Measurements from ENCODE around the gene PHOX2B. TPM values are rescaled to one million over a fixed set of nuclear protein-coding genes. Genes with fewer than 3 reads are reported as not detected.

The PHOX2B gene
- not detected for total RNA-seq

GRCh38 chr4:41748571-41749475 is at the start of gene PHOX2B:
PHOX2B (minus strand) TSS chr4:41748725; CDS start chr4:41748610, 115 bp downstream.
- Mint-ChIP-seq H3K4me3 (no peak within 1 kb of the TSS), H3K9me3 (peaks cover 4% of the 10 kb centered on the region), H3K4me1 (no peaks in the 10 kb centered on the region), H3K36me3 (ENCODE audit: low read depth) (peaks cover 5% of the 10 kb centered on the region), H3K27me3 (peaks cover 72% of the 10 kb centered on the region), H3K27ac (no peak within 1 kb of the TSS)
- ATAC-seq (replicated peaks): no peak

GRCh38 chr4:41797260-41797659 is 48.7 kb upstream of the PHOX2B start:
- Mint-ChIP-seq H3K36me3 (ENCODE audit: low read depth) (no peaks in the 10 kb centered on the region), H3K9me3 (peaks cover 4% of the 10 kb centered on the region), H3K4me3 (no peak overlapping the region), H3K27me3 (peaks cover 22% of the 10 kb centered on the region), H3K27ac (no peak overlapping the region), H3K4me1 (no peaks in the 10 kb centered on the region)
- no peak for ATAC-seq (replicated peaks)

- no peak overlapping the region for H3K27ac Mint-ChIP-seq
- peaks cover 2% of the 10 kb centered on the region for H3K4me1 Mint-ChIP-seq
- no peak for ATAC-seq (replicated peaks)
- no peaks in the 10 kb centered on the region for H3K36me3 Mint-ChIP-seq (ENCODE audit: low read depth)
- H3K4me3 Mint-ChIP-seq: no peak overlapping the region
- peaks cover 23% of the 10 kb centered on the region for H3K27me3 Mint-ChIP-seq
- no peaks in the 10 kb centered on the region for H3K9me3 Mint-ChIP-seq
Measured at GRCh38 chr4:41796545-41797210, 48.2 kb upstream of the PHOX2B start.

- no peak overlapping the region for H3K4me3 Mint-ChIP-seq
- no peak for ATAC-seq (replicated peaks)
- no peaks in the 10 kb centered on the region for H3K36me3 Mint-ChIP-seq (ENCODE audit: low read depth)
- H3K4me1 Mint-ChIP-seq: peaks cover 4% of the 10 kb centered on the region
- H3K27me3 Mint-ChIP-seq: peaks cover 28% of the 10 kb centered on the region
- H3K27ac Mint-ChIP-seq: no peak overlapping the region
- H3K9me3 Mint-ChIP-seq: no peaks in the 10 kb centered on the region
Measured at GRCh38 chr4:41795796-41796385, 47.4 kb upstream of the PHOX2B start.

GRCh38 chr4:41792166-41792565 is 43.6 kb upstream of the PHOX2B start:
- Mint-ChIP-seq H3K4me1 (peaks cover 4% of the 10 kb centered on the region), H3K27ac (no peak overlapping the region)
- no peak for ATAC-seq (replicated peaks)

GRCh38 chr4:41791557-41791956 is 43.0 kb upstream of the PHOX2B start:
- Mint-ChIP-seq H3K27me3 (peaks cover 22% of the 10 kb centered on the region), H3K4me1 (peaks cover 4% of the 10 kb centered on the region), H3K36me3 (ENCODE audit: low read depth) (no peaks in the 10 kb centered on the region), H3K4me3 (no peak overlapping the region), H3K27ac (no peak overlapping the region), H3K9me3 (peaks cover 4% of the 10 kb centered on the region)
- ATAC-seq (replicated peaks): no peak

More at GRCh38 chr4:41792166-41792565, 43.6 kb upstream of the PHOX2B start:
- H3K9me3 Mint-ChIP-seq: peaks cover 4% of the 10 kb centered on the region
- H3K27me3 Mint-ChIP-seq: peaks cover 22% of the 10 kb centered on the region
- H3K36me3 Mint-ChIP-seq (ENCODE audit: low read depth): no peaks in the 10 kb centered on the region
- no peak overlapping the region for H3K4me3 Mint-ChIP-seq

GRCh38 chr4:41787931-41788330 is 39.4 kb upstream of the PHOX2B start:
- Mint-ChIP-seq H3K27me3 (peaks cover 18% of the 10 kb centered on the region), H3K4me3 (no peak overlapping the region), H3K27ac (no peak overlapping the region), H3K4me1 (peaks cover 4% of the 10 kb centered on the region), H3K36me3 (ENCODE audit: low read depth) (no peaks in the 10 kb centered on the region), H3K9me3 (peaks cover 4% of the 10 kb centered on the region)
- no peak for ATAC-seq (replicated peaks)

- Mint-ChIP-seq H3K9me3 (peaks cover 4% of the 10 kb centered on the region), H3K4me1 (no peaks in the 10 kb centered on the region), H3K4me3 (no peak overlapping the region), H3K27me3 (peaks cover 12% of the 10 kb centered on the region), H3K27ac (no peak overlapping the region), H3K36me3 (ENCODE audit: low read depth) (no peaks in the 10 kb centered on the region)
- no peak for ATAC-seq (replicated peaks)
Measured at GRCh38 chr4:41785665-41786064, 37.1 kb upstream of the PHOX2B start.

- no peak for ATAC-seq (replicated peaks)
- Mint-ChIP-seq H3K27me3 (peaks cover 9% of the 10 kb centered on the region), H3K4me3 (no peak overlapping the region), H3K9me3 (no peaks in the 10 kb centered on the region), H3K36me3 (ENCODE audit: low read depth) (no peaks in the 10 kb centered on the region), H3K27ac (no peak overlapping the region), H3K4me1 (no peaks in the 10 kb centered on the region)
Measured at GRCh38 chr4:41784191-41784979, 35.9 kb upstream of the PHOX2B start.

GRCh38 chr4:41776466-41776865 is 27.9 kb upstream of the PHOX2B start:
- H3K36me3 Mint-ChIP-seq (ENCODE audit: low read depth): no peaks in the 10 kb centered on the region
- no peak overlapping the region for H3K27ac Mint-ChIP-seq
- no peak overlapping the region for H3K4me3 Mint-ChIP-seq
- no peaks in the 10 kb centered on the region for H3K4me1 Mint-ChIP-seq
- H3K27me3 Mint-ChIP-seq: peaks cover 16% of the 10 kb centered on the region
- ATAC-seq (replicated peaks): no peak
- H3K9me3 Mint-ChIP-seq: peaks cover 3% of the 10 kb centered on the region

GRCh38 chr4:41763729-41764128 is 15.2 kb upstream of the PHOX2B start:
- Mint-ChIP-seq H3K27me3 (peaks cover 17% of the 10 kb centered on the region), H3K27ac (no peak overlapping the region), H3K9me3 (no peaks in the 10 kb centered on the region), H3K4me3 (no peak overlapping the region), H3K36me3 (ENCODE audit: low read depth) (no peaks in the 10 kb centered on the region), H3K4me1 (no peaks in the 10 kb centered on the region)
- no peak for ATAC-seq (replicated peaks)

- no peak overlapping the region for H3K4me3 Mint-ChIP-seq
- H3K36me3 Mint-ChIP-seq (ENCODE audit: low read depth): no peaks in the 10 kb centered on the region
- peaks cover 35% of the 10 kb centered on the region for H3K27me3 Mint-ChIP-seq
- H3K4me1 Mint-ChIP-seq: no peaks in the 10 kb centered on the region
- no peak for ATAC-seq (replicated peaks)
- no peak overlapping the region for H3K27ac Mint-ChIP-seq
- H3K9me3 Mint-ChIP-seq: no peaks in the 10 kb centered on the region
Measured at GRCh38 chr4:41758884-41759283, 10.4 kb upstream of the PHOX2B start.

- Mint-ChIP-seq H3K27me3 (peaks cover 45% of the 10 kb centered on the region), H3K4me1 (no peaks in the 10 kb centered on the region), H3K9me3 (no peaks in the 10 kb centered on the region), H3K27ac (no peak overlapping the region), H3K4me3 (no peak overlapping the region), H3K36me3 (ENCODE audit: low read depth) (no peaks in the 10 kb centered on the region)
- no peak for ATAC-seq (replicated peaks)
Measured at GRCh38 chr4:41757521-41758156, 9.1 kb upstream of the PHOX2B start.

GRCh38 chr4:41753942-41754341 is 5.4 kb upstream of the PHOX2B start:
- no peak for ATAC-seq (replicated peaks)
- H3K27me3 Mint-ChIP-seq: peaks cover 55% of the 10 kb centered on the region
- no peaks in the 10 kb centered on the region for H3K9me3 Mint-ChIP-seq
- no peaks in the 10 kb centered on the region for H3K4me1 Mint-ChIP-seq
- no peak overlapping the region for H3K4me3 Mint-ChIP-seq
- no peak overlapping the region for H3K27ac Mint-ChIP-seq
- no peaks in the 10 kb centered on the region for H3K36me3 Mint-ChIP-seq (ENCODE audit: low read depth)

Measured in activated T-helper 17 cell treated with anti-CD3 and anti-CD28 coated beads, Interleukin-2, amount 50 U/mL, for 72 hours (primary cell).